HepG2 (cell line): ENCODE data around the gene TUSC7. TPM values are rescaled to one million over a fixed set of nuclear protein-coding genes. Genes with fewer than 3 reads are reported as not detected.

ENCODE experiments used
- ATAC-seq: fragments of 200-7000 bp; cut with Tn5 transposase; 3 replicates; pipeline ENCODE4 v1.9.1; 2020; ENCODE audit warnings: mild to moderate bottlenecking, moderate library complexity
- BruUV-seq: library from RNA; stranded (reverse); fragments of 400-500 nt; replicated peaks from 2 replicates; lab custom pipeline; 2021; lab: Mats Ljungman, UMichigan
- CTCF ChIA-PET: fragments of 300-600 bp; formaldehyde crosslinking; extraction: SDS; loops from one replicate; lab custom pipeline; 2021; ENCODE audit warnings: low total read pairs, inconsistent platforms, low intra/inter-chr PET ratio; lab: Yijun Ruan, JAX
- POLR2A ChIA-PET: fragments of 350-600 bp; sonication (Branson Sonifier 250); formaldehyde crosslinking; loops from one replicate; lab custom pipeline; 2020; ENCODE audit warnings: antibody characterized with exemption, inconsistent platforms; lab: Yijun Ruan, JAX
- DNase-seq: peaks from one replicate; pipeline ENCODE4 v3.0.0-alpha.2; 2015; ENCODE audit warnings: low spot score
- FAIRE-seq: peaks from 3 replicates; lab custom pipeline; 2011; peaks lifted over from hg19 to GRCh38; lab: Jason Lieb, UNC
- H2AFZ ChIP-seq: one replicate; pipeline ENCODE4 v1.6.1; 2011; ENCODE audit warnings: low read length, inconsistent platforms
- H3K27ac ChIP-seq: fragments of 300-600 bp; 3 replicates; pipeline ENCODE4 v1.8.0; 2011; ENCODE audit warnings: mixed run types, mild to moderate bottlenecking, mixed read lengths, low read length, inconsistent platforms; ENCODE audit not compliant: insufficient read depth; ENCODE audit errors: extremely low read length
- H3K27me3 ChIP-seq, 2 experiments: fragments of 200-600 bp in 1 of 2; 2 replicates in 1 of 2; 3 replicates in 1 of 2; pipeline versions ENCODE4 v1.6.0 to v1.8.0; 2011; ENCODE audit warnings: low read length in 2 of 2, mild to moderate bottlenecking in 2 of 2, moderate library complexity in 2 of 2, inconsistent platforms in 1 of 2; ENCODE audit not compliant: insufficient read depth in 2 of 2, control insufficient read depth in 1 of 2
- H3K36me3 ChIP-seq, 2 experiments: fragments of 200-600 bp in 1 of 2; replicated peaks in 1 of 2; 2 replicates in 1 of 2; 3 replicates in 1 of 2; pipeline versions ENCODE4 v1.5.1 to v1.8.0; 2011; ENCODE audit warnings: low read length in 2 of 2, inconsistent platforms in 1 of 2; ENCODE audit not compliant: insufficient read depth in 2 of 2, control insufficient read depth in 1 of 2
- H3K4me1 ChIP-seq: 2 replicates; pipeline ENCODE4 v1.5.1; 2012; ENCODE audit warnings: low read length, inconsistent platforms; ENCODE audit not compliant: insufficient read depth
- H3K4me2 ChIP-seq: 2 replicates; pipeline ENCODE4 v1.6.0; 2011; ENCODE audit warnings: low read depth, low read length, inconsistent platforms
- H3K4me3 ChIP-seq, 3 experiments: fragments of 200-600 bp in 1 of 3; sonication (generic), shearing (Covaris generic) in 1 of 3; replicated peaks in 1 of 3; 2 replicates each; pipeline ENCODE4 v1.5.1; 2011 to 2016; ENCODE audit warnings: low read length in 3 of 3, inconsistent platforms in 2 of 3, low read depth in 2 of 3, mild to moderate bottlenecking in 2 of 3, control low read depth in 1 of 3, mixed read lengths in 1 of 3; ENCODE audit not compliant: insufficient read depth in 1 of 3
- H3K79me2 ChIP-seq: one replicate; pipeline ENCODE4 v1.6.1; 2011; ENCODE audit warnings: low read length, inconsistent platforms; ENCODE audit not compliant: insufficient read depth
- H3K9ac ChIP-seq: 2 replicates; pipeline ENCODE4 v1.6.0; 2011; ENCODE audit warnings: mild to moderate bottlenecking, low read depth, low read length, inconsistent platforms; ENCODE audit not compliant: insufficient read depth
- H3K9me3 ChIP-seq: 2 replicates; pipeline ENCODE4 v1.5.1; 2012; ENCODE audit warnings: mild to moderate bottlenecking, low read length
- H4K20me1 ChIP-seq: 2 replicates; pipeline ENCODE4 v1.6.0; 2011; ENCODE audit warnings: inconsistent platforms, mild to moderate bottlenecking, low read length, moderate library complexity; ENCODE audit not compliant: insufficient read depth
- ARID2 ChIP-seq: sonication (generic); formaldehyde crosslinking; IDR thresholded peaks from 2 replicates; pipeline ENCODE4 v1.8.1; 2022; ENCODE audit warnings: mild to moderate bottlenecking, missing genetic modification reagents, borderline replicate concordance
- DNMT1 ChIP-seq: sonication (generic); formaldehyde crosslinking; IDR thresholded peaks from 2 replicates; pipeline ENCODE4 v1.5.1; 2020; ENCODE audit warnings: mild to moderate bottlenecking, missing genetic modification reagents
- DZIP1 ChIP-seq: sonication (generic); formaldehyde crosslinking; IDR thresholded peaks from 2 replicates; pipeline ENCODE4 v1.5.0; 2020; ENCODE audit warnings: mild to moderate bottlenecking, missing genetic modification reagents
- GPN1 ChIP-seq: sonication (generic); formaldehyde crosslinking; IDR thresholded peaks from 2 replicates; pipeline ENCODE4 v1.5.1; 2020; ENCODE audit warnings: missing genetic modification reagents, borderline replicate concordance
- IRX3 ChIP-seq: sonication (generic); formaldehyde crosslinking; IDR thresholded peaks from 2 replicates; pipeline ENCODE4 v1.8.1; 2023; ENCODE audit warnings: mild to moderate bottlenecking, low read depth, missing genetic modification reagents, borderline replicate concordance
- MIXL1 ChIP-seq: IDR thresholded peaks from 2 replicates; pipeline ENCODE4 v1.6.1; 2016
- MYC ChIP-seq: sonication (generic); formaldehyde crosslinking; IDR thresholded peaks from 2 replicates; pipeline ENCODE4 v1.9.0; 2021; ENCODE audit warnings: missing genetic modification reagents, borderline replicate concordance
- NR2F6 ChIP-seq, 2 experiments: IDR thresholded peaks; 2 replicates each; pipeline ENCODE4 v1.6.1; 2016; ENCODE audit warnings: antibody characterized with exemption in 1 of 2, mild to moderate bottlenecking in 1 of 2
- NR3C1 ChIP-seq: sonication (generic); formaldehyde crosslinking; IDR thresholded peaks from 2 replicates; pipeline ENCODE4 v1.4.0; 2020; ENCODE audit warnings: missing genetic modification reagents
- SIN3A ChIP-seq: IDR thresholded peaks from 2 replicates; pipeline ENCODE4 v1.6.1; 2011; ENCODE audit warnings: low read depth, mild to moderate bottlenecking, control low read depth, low read length, borderline replicate concordance
- SP4 ChIP-seq: sonication (generic); formaldehyde crosslinking; IDR thresholded peaks from 2 replicates; pipeline ENCODE4 v1.8.1; 2023; ENCODE audit warnings: mild to moderate bottlenecking, missing genetic modification reagents
- TARDBP ChIP-seq: sonication (generic); formaldehyde crosslinking; IDR thresholded peaks from 2 replicates; pipeline ENCODE4 v1.8.0; 2022; ENCODE audit warnings: mild to moderate bottlenecking, missing genetic modification reagents
- THAP11 ChIP-seq: IDR thresholded peaks from 2 replicates; pipeline ENCODE4 v1.6.1; 2016; ENCODE audit warnings: missing biosample characterization, missing genetic modification reagents
- UBTF ChIP-seq: sonication (generic); formaldehyde crosslinking; IDR thresholded peaks from 2 replicates; pipeline ENCODE4 v1.4.0; 2020; ENCODE audit warnings: mild to moderate bottlenecking, missing genetic modification reagents
- ZNF34 ChIP-seq: sonication (generic); formaldehyde crosslinking; IDR thresholded peaks from 2 replicates; pipeline ENCODE4 v1.4.0; 2020; ENCODE audit warnings: mild to moderate bottlenecking, missing genetic modification reagents, borderline replicate concordance
- ZNF367 ChIP-seq: sonication (generic); formaldehyde crosslinking; IDR thresholded peaks from 2 replicates; pipeline ENCODE4 v1.4.0; 2020; ENCODE audit warnings: missing genetic modification reagents, borderline replicate concordance
- ZNF414 ChIP-seq: sonication (generic); formaldehyde crosslinking; IDR thresholded peaks from 2 replicates; pipeline ENCODE4 v1.5.0; 2020; ENCODE audit warnings: missing genetic modification reagents
- ZNF740 ChIP-seq: sonication (generic); formaldehyde crosslinking; IDR thresholded peaks from 2 replicates; pipeline ENCODE4 v1.4.0; 2020; ENCODE audit warnings: missing genetic modification reagents
- WGBS: methylation state at CpG from one replicate; pipeline ENCODE4 v1.1.6; 2017; ENCODE audit warnings: low lambda C conversion rate; 5-methylcytosine and 5-hydroxymethylcytosine counted together
- in situ Hi-C: cut with HindIII; loops from 2 replicates; pipeline ENCODE4 v1.10.0; 2017; ENCODE audit warnings: low pct_unique_long_range_greater_than_20kb; ENCODE audit not compliant: extremely low pct_ligation_motif_present
- intact Hi-C: fragments of 100-400 bp; cut with micrococcal nuclease; formaldehyde crosslinking; loops from one replicate; pipeline ENCODE4 v1.10.0; 2022; ENCODE audit not compliant: unreplicated experiment
- polyA plus RNA-seq, 8 experiments: library from polyadenylated mRNA; depleted of rRNA in 3 of 8; stranded (reverse) in 7 of 8; unstranded in 1 of 8; fragments of >200 nt; fragmentation: Illumina TruSeq in 4 of 8; extraction: Trizol in 4 of 8; gene quantifications; 2 replicates each; pipeline versions ENCODE4 v1.2.1 to v1.2.3, GENCODE V29; 2011 to 2016; ENCODE audit warnings: low read depth in 4 of 8, missing spikeins in 1 of 8, mixed read lengths in 1 of 8; ENCODE audit not compliant: insufficient read depth in 1 of 8
- total RNA-seq, 5 experiments: library from RNA; depleted of rRNA; stranded (reverse); fragments of >200 nt; fragmentation: Illumina TruSeq; extraction: Trizol; gene quantifications; 2 replicates each; pipeline ENCODE4 v1.2.3, GENCODE V29; 2016; ENCODE audit warnings: low read depth in 1 of 5

TUSC7 gene
- total and polyA plus RNA-seq, 2 of the 13 experiments (the other 11 are each of a cell fraction or from before 2014, with no cell fraction given) = not detected

GRCh38 chr3:116739678-116740077, 30.1 kb downstream of the TUSC7 start:
- in situ Hi-C loops (no loop called here), intact Hi-C loops (no loop called here)
- Histone ChIP-seq H4K20me1 (no peaks in the 10 kb centered on the region), H3K4me3 (no peak overlapping the region)
- no peak for TF ChIP-seq DZIP1 (CRISPR knock-in tag)
- no peak for TF ChIP-seq MIXL1 (CRISPR knock-in tag)
- TF ChIP-seq SIN3A = no peak
- TF ChIP-seq DNMT1 (CRISPR knock-in tag) = no peak
- TF ChIP-seq ZNF367 (CRISPR knock-in tag) = no peak
- TF ChIP-seq IRX3 (CRISPR knock-in tag) = no peak
- TF ChIP-seq ZNF414 (CRISPR knock-in tag) = no peak
- no peak for TF ChIP-seq ARID2 (CRISPR knock-in tag)
- no peak for TF ChIP-seq ZNF740 (CRISPR knock-in tag)
- TF ChIP-seq GPN1 (CRISPR knock-in tag) = no peak
- TF ChIP-seq THAP11 (CRISPR knock-in tag) = no peak
- no peak for TF ChIP-seq NR3C1
- no peak for TF ChIP-seq NR2F6 (IDR thresholded peaks at IDR 0.05)
- no peak for TF ChIP-seq NR2F6 (CRISPR knock-in tag; IDR thresholded peaks at IDR 0.05)
- no peak for TF ChIP-seq TARDBP (CRISPR knock-in tag)
- TF ChIP-seq SP4 (CRISPR knock-in tag) = no peak
- no peak for TF ChIP-seq MYC (CRISPR knock-in tag)
- TF ChIP-seq UBTF = no peak
- no peak for TF ChIP-seq ZNF34 (CRISPR knock-in tag)
- TF ChIP-seq, all 625 proteins: peak for 0
- FAIRE-seq (no peak), DNase-seq (no peak), ATAC-seq (no peak)
- Histone ChIP-seq H3K9me3 (peaks cover 7% of the 10 kb centered on the region; the same call in 1 of the 2 replicates), H3K79me2 (no peaks in the 10 kb centered on the region), H3K4me2 (no peak overlapping the region), H3K27ac (no peak overlapping the region), H3K4me1 (no peaks in the 10 kb centered on the region), H3K27me3 (no peaks in the 10 kb centered on the region), H3K9ac (no peak overlapping the region), H3K36me3 (no peaks in the 10 kb centered on the region), H2AFZ (no peak overlapping the region)
- BruUV-seq = no TSS peak
- POLR2A ChIA-PET = no interaction called here
- WGBS = 7% methylated on average over 2 of the region's 2 CpGs
- CTCF ChIA-PET = no interaction called here
